Neural progenitor cell (in vitro differentiated cells): ENCODE results near the gene COTL1. TPM values are rescaled to one million over a fixed set of nuclear protein-coding genes. Genes with fewer than 3 reads are reported as not detected.

Source experiments
- DNase-seq: peaks from one replicate; pipeline ENCODE4 v3.0.0-alpha.2; 2016; ENCODE audit warnings: low spot score
- H2AFZ ChIP-seq: fragments of 200-600 bp; sonication (generic); replicated peaks from 2 replicates; pipeline ENCODE4 v1.6.1; 2016; ENCODE audit warnings: antibody characterized with exemption
- H3F3A ChIP-seq: fragments of 200-600 bp; sonication (generic); 2 replicates; pipeline ENCODE4 v1.6.1; 2016; ENCODE audit warnings: antibody characterized with exemption, low read depth
- H3K27ac ChIP-seq: fragments of 200-600 bp; sonication (generic); 2 replicates; pipeline ENCODE4 v1.5.1; 2016; ENCODE audit warnings: mild to moderate bottlenecking
- H3K27me3 ChIP-seq: fragments of 200-600 bp; sonication (generic); 2 replicates; pipeline ENCODE4 v1.6.1; 2016; ENCODE audit warnings: mild to moderate bottlenecking, moderate library complexity
- H3K36me3 ChIP-seq: fragments of 200-600 bp; sonication (generic); 2 replicates; pipeline ENCODE4 v1.5.1; 2016
- H3K4me1 ChIP-seq: fragments of 200-600 bp; sonication (generic); 2 replicates; pipeline ENCODE4 v1.6.1; 2016; ENCODE audit warnings: mixed run types
- H3K4me2 ChIP-seq: fragments of 200-600 bp; sonication (generic); 2 replicates; pipeline ENCODE4 v1.6.1; 2016
- H3K4me3 ChIP-seq: fragments of 200-600 bp; sonication (generic); 2 replicates; pipeline ENCODE4 v1.5.1; 2016
- H3K79me2 ChIP-seq: fragments of 200-600 bp; sonication (generic); 2 replicates; pipeline ENCODE4 v1.6.1; 2016; ENCODE audit warnings: low read depth
- H3K9ac ChIP-seq: fragments of 200-600 bp; sonication (generic); 2 replicates; pipeline ENCODE4 v1.6.1; 2016
- H3K9me3 ChIP-seq: fragments of 200-600 bp; sonication (generic); 2 replicates; pipeline ENCODE4 v1.5.1; 2016; ENCODE audit warnings: low read depth
- H4K20me1 ChIP-seq: fragments of 200-600 bp; sonication (generic); 2 replicates; pipeline ENCODE4 v1.6.1; 2016; ENCODE audit warnings: low read depth
- H3K27ac Mint-ChIP-seq: 3 replicates; pipeline ENCODE4 v1.8.0; 2021; ENCODE audit warnings: mixed read lengths
- H3K27me3 Mint-ChIP-seq: 2 replicates; pipeline ENCODE4 v1.8.0; 2022; ENCODE audit warnings: low read depth, mild to moderate bottlenecking, inconsistent platforms, moderate library complexity, mixed read lengths; ENCODE audit not compliant: insufficient read depth
- H3K36me3 Mint-ChIP-seq: 3 replicates; pipeline ENCODE4 v1.8.0; 2021; ENCODE audit warnings: mixed read lengths
- H3K4me1 Mint-ChIP-seq: 3 replicates; pipeline ENCODE4 v1.8.0; 2021; ENCODE audit warnings: mixed read lengths
- H3K4me3 Mint-ChIP-seq: 3 replicates; pipeline ENCODE4 v1.8.0; 2021; ENCODE audit warnings: mild to moderate bottlenecking, moderate library complexity, mixed read lengths
- H3K9me3 Mint-ChIP-seq: 3 replicates; pipeline ENCODE4 v1.8.0; 2020; ENCODE audit warnings: mixed read lengths
- EZH2 ChIP-seq: fragments of 200-600 bp; sonication (generic); IDR thresholded peaks from 2 replicates; pipeline ENCODE4 v1.6.1; 2017; ENCODE audit warnings: antibody characterized with exemption, mild to moderate bottlenecking, moderate library complexity
- EZH2phosphoT487 ChIP-seq: fragments of 200-600 bp; sonication (generic); IDR thresholded peaks from 2 replicates; pipeline ENCODE4 v1.6.1; 2017; ENCODE audit warnings: antibody characterized with exemption
- total RNA-seq: library from RNA; depleted of rRNA; stranded (reverse); fragments of >200 nt; gene quantifications from 2 replicates; pipeline ENCODE4 v1.2.3, GENCODE V29; 2015; ENCODE audit warnings: low replicate concordance
- TF ChIP-seq, protein P1 (sequence below): fragments of 200-600 bp; sonication (generic); IDR thresholded peaks from 2 replicates; pipeline ENCODE4 v1.5.1; 2017; ENCODE audit warnings: antibody characterized with exemption, mild to moderate bottlenecking

The COTL1 gene
- total RNA-seq, 1 donor from 2014 or later: 46.9 TPM

DNA sequence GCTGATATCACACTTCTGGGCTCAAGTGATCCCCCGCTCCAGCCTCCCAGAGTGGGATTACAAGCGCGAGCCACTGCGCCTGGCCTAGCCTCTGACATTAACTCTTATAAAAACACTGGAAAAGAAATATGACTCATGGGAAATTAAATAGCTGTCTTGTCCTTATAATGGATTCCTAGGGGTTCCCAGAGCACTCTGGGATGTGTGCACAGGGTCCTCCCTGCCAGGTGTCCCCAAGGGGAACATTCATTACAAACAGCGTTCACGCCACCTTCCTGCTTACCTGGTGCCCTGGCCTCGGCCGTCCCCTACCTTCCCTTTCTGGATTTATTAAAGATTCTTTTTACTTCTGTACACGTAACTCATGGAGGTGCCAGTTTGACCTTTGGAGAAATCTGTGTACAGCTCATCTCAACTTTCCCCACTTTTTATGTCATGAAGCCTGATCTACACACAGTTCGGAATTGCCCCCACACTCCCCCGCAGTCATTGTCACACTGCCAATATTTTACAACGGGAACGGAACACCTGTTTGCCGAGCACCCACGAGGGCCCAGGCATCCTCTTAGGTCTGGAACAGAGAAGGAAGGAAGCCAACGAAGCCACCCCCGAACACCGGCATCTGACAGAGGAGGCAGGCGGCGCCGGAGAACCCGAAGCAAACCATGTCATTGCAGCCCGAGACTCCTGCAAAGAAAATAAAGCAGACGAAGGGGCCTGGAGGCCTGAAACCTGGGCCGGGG is 73.7 kb downstream of the COTL1 start:
- Mint-ChIP-seq H3K4me1 (peaks cover 64% of the 10 kb centered on the region), H3K9me3 (peaks cover 2% of the 10 kb centered on the region), H3K36me3 (no peaks in the 10 kb centered on the region), H3K4me3 (no peak overlapping the region), H3K27ac (peak overlapping the region; percentile 91), H3K27me3 (peaks cover 6% of the 10 kb centered on the region)
- H3K4me1 ChIP-seq: peaks cover 29% of the 10 kb centered on the region
- peak overlapping the region; percentile 32 for H3K4me2 ChIP-seq
- H4K20me1 ChIP-seq: no peaks in the 10 kb centered on the region
- peak overlapping the region; percentile 68 for H2AFZ ChIP-seq
- no peak for DNase-seq
- no peak overlapping the region for H3K4me3 ChIP-seq
- H3K9ac ChIP-seq: no peak overlapping the region
- H3F3A ChIP-seq: peaks cover 36% of the 10 kb centered on the region
- H3K36me3 ChIP-seq: no peaks in the 10 kb centered on the region
- H3K9me3 ChIP-seq: no peaks in the 10 kb centered on the region
- no peaks in the 10 kb centered on the region for H3K27me3 ChIP-seq
- no peak for TF ChIP-seq EZH2phosphoT487
- TF ChIP-seq EZH2: no peak
- TF ChIP-seq, protein P1, sequence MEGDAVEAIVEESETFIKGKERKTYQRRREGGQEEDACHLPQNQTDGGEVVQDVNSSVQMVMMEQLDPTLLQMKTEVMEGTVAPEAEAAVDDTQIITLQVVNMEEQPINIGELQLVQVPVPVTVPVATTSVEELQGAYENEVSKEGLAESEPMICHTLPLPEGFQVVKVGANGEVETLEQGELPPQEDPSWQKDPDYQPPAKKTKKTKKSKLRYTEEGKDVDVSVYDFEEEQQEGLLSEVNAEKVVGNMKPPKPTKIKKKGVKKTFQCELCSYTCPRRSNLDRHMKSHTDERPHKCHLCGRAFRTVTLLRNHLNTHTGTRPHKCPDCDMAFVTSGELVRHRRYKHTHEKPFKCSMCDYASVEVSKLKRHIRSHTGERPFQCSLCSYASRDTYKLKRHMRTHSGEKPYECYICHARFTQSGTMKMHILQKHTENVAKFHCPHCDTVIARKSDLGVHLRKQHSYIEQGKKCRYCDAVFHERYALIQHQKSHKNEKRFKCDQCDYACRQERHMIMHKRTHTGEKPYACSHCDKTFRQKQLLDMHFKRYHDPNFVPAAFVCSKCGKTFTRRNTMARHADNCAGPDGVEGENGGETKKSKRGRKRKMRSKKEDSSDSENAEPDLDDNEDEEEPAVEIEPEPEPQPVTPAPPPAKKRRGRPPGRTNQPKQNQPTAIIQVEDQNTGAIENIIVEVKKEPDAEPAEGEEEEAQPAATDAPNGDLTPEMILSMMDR: no peak
- peak overlapping the region; percentile 59 for H3K27ac ChIP-seq
- H3K79me2 ChIP-seq: no peaks in the 10 kb centered on the region

DNA sequence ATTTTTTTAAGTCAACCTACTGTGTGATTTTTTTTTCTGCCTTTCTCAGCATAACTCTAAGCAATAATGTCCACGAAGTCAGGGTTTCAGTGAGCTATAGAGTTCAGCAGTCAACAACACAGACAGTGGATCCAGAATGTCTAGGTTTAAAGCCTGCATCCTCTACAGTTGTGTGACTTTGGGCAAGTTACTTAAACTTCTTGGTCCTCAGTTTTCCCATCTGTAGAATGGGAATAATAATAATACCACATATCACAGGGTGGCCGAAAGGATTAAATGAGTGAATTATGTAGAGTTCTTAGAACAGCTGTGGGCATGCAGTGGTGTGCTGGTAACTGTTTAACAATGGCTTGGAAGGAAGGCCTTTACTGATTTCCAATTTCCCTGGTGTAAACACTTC is 74.6 kb downstream of the COTL1 start:
- H3K9me3 Mint-ChIP-seq: peaks cover 2% of the 10 kb centered on the region
- peaks cover 65% of the 10 kb centered on the region for H3K4me1 Mint-ChIP-seq
- Histone ChIP-seq H3K9ac (no peak overlapping the region), H3F3A (peaks cover 33% of the 10 kb centered on the region), H3K9me3 (no peaks in the 10 kb centered on the region), H3K36me3 (no peaks in the 10 kb centered on the region), H2AFZ (no peak overlapping the region), H3K4me3 (no peak overlapping the region), H3K79me2 (no peaks in the 10 kb centered on the region), H4K20me1 (no peaks in the 10 kb centered on the region), H3K27me3 (no peaks in the 10 kb centered on the region), H3K27ac (no peak overlapping the region), H3K4me2 (no peak overlapping the region), H3K4me1 (peaks cover 24% of the 10 kb centered on the region)
- H3K4me3 Mint-ChIP-seq: no peak overlapping the region
- peak overlapping the region; percentile 35 for H3K27ac Mint-ChIP-seq
- no peaks in the 10 kb centered on the region for H3K36me3 Mint-ChIP-seq
- peaks cover 6% of the 10 kb centered on the region for H3K27me3 Mint-ChIP-seq
- no peak for DNase-seq
- TF ChIP-seq, protein P1: no peak
- TF ChIP-seq EZH2phosphoT487: no peak
- TF ChIP-seq EZH2: no peak

DNA sequence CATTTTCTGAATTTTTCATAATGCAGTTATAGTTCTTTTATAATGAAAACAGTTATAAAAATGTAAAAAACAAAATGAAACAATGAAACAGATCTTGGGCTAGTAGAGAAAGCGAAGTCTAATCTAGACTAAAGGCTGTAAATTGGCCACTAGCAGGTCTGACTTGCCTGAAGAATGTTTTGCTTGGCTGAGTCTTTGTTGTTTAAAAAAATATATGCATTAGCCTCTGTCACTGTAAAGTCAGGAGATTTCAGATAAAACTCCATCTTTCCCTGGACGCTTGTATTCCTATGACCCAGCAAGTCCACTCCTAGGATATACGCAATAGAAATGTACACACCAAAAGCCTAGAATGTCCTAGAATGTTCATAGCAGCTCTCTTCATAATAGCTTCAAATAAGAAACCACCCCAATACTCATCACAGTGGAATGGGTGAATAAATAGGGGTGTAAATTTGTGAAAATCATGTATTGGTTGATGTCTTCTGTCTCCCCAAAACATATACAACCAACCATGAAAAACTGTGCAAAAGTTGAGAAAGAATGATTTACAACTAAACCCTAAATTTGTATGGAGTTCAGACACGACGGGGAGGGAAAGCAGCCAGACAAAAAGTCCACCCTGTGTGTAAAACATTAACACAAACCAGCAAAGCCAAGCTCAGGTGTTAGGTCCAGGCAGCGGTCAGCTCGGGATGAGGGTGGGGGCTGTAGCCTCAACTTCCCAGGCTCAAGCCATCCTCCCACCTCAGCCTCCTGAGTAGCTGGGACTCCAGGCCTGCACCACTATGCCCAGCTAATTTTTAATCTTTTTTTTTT is 75.7 kb downstream of the COTL1 start:
- H3K4me1 Mint-ChIP-seq: peaks cover 66% of the 10 kb centered on the region
- Histone ChIP-seq H3K36me3 (no peaks in the 10 kb centered on the region), H3K27me3 (no peaks in the 10 kb centered on the region), H3F3A (peaks cover 32% of the 10 kb centered on the region), H4K20me1 (no peaks in the 10 kb centered on the region), H2AFZ (no peak overlapping the region), H3K4me2 (no peak overlapping the region), H3K4me1 (peaks cover 27% of the 10 kb centered on the region), H3K79me2 (no peaks in the 10 kb centered on the region), H3K9ac (no peak overlapping the region), H3K4me3 (no peak overlapping the region), H3K9me3 (no peaks in the 10 kb centered on the region), H3K27ac (no peak overlapping the region)
- no peaks in the 10 kb centered on the region for H3K36me3 Mint-ChIP-seq
- no peak overlapping the region for H3K4me3 Mint-ChIP-seq
- TF ChIP-seq EZH2 (no peak), EZH2phosphoT487 (no peak)
- TF ChIP-seq, protein P1: no peak
- DNase-seq: no peak
- H3K27me3 Mint-ChIP-seq: peaks cover 4% of the 10 kb centered on the region
- peak overlapping the region; percentile 26 for H3K27ac Mint-ChIP-seq
- H3K9me3 Mint-ChIP-seq: peaks cover 2% of the 10 kb centered on the region
